Right lobe of liver (tissue), 4 donors: ENCODE data around the gene GKN1.

ENCODE experiments used
- CTCF ChIP-seq, 4 donors: fragments of 200-600 bp in 3 of 4; fragments of 450-650 bp in 1 of 4; IDR thresholded peaks; one replicate each; pipeline versions ENCODE4 v1.5.1 to v1.8.0; 2016 to 2022; ENCODE audit warnings: antibody characterized with exemption in 4 of 4, mild to moderate bottlenecking in 2 of 4
- POLR2A ChIP-seq: fragments of 450-650 bp; IDR thresholded peaks from one replicate; pipeline ENCODE4 v1.6.1; 2017; ENCODE audit warnings: antibody characterized with exemption, mild to moderate bottlenecking
- donor health status: DM: no; HTN: no; CAD: no.
- donor health status: DM: no; HTN: no; CAD: no.
- donor health status: DM: no; HTN: yes; CAD: no.

GRCh38 chr2:69017080-69017479, 42.6 kb downstream of the GKN1 start:
- TF ChIP-seq CTCF (IDR thresholded peaks at IDR 0.05) (no peak), POLR2A (no peak)
